ENCODE data around the gene BST1.

The BST1 gene

GRCh38 chr4:15690020-15690809, 12.7 kb upstream of the BST1 start:
- no peaks in the 10 kb centered on the region for H3K9me3 ChIP-seq (ENCODE audit: control insufficient read depth, insufficient read depth, low read length)
- H3K4me3 ChIP-seq (ENCODE audit: low read depth, low read length): no peak overlapping the region
- H3K4me1 ChIP-seq (ENCODE audit: control insufficient read depth, insufficient read depth, low read length): peaks cover 28% of the 10 kb centered on the region
- peak overlapping the region; percentile 96 for H3K27ac ChIP-seq (ENCODE audit: low read depth, low read length)
- no peaks in the 10 kb centered on the region for H3K27me3 ChIP-seq (ENCODE audit: control insufficient read depth, insufficient read depth, low read length)
- peaks cover 37% of the 10 kb centered on the region for H3K36me3 ChIP-seq (ENCODE audit: control insufficient read depth, insufficient read depth, low read length)
- peak overlapping the region; percentile 13; the same call in 1 of the 2 replicates for H3K9ac ChIP-seq (ENCODE audit: low read depth, low read length)

- peaks cover 35% of the 10 kb centered on the region for H3K4me1 ChIP-seq (ENCODE audit: control insufficient read depth, insufficient read depth, low read length)
- no peak overlapping the region; the same call in 1 of the 2 replicates for H3K9ac ChIP-seq (ENCODE audit: low read depth, low read length)
- no peaks in the 10 kb centered on the region for H3K27me3 ChIP-seq (ENCODE audit: control insufficient read depth, insufficient read depth, low read length)
- no peak overlapping the region for H3K4me3 ChIP-seq (ENCODE audit: low read depth, low read length)
- no peaks in the 10 kb centered on the region for H3K9me3 ChIP-seq (ENCODE audit: control insufficient read depth, insufficient read depth, low read length)
- peaks cover 30% of the 10 kb centered on the region for H3K36me3 ChIP-seq (ENCODE audit: control insufficient read depth, insufficient read depth, low read length)
- peak overlapping the region; percentile 96 for H3K27ac ChIP-seq (ENCODE audit: low read depth, low read length)
Measured at GRCh38 chr4:15691346-15692135, 11.3 kb upstream of the BST1 start.

GRCh38 chr4:15692602-15693001, 10.3 kb upstream of the BST1 start:
- Histone ChIP-seq H3K4me3 (ENCODE audit: low read depth, low read length) (no peak overlapping the region), H3K9ac (ENCODE audit: low read depth, low read length) (no peak overlapping the region), H3K9me3 (ENCODE audit: control insufficient read depth, insufficient read depth, low read length) (no peaks in the 10 kb centered on the region), H3K4me1 (ENCODE audit: control insufficient read depth, insufficient read depth, low read length) (peaks cover 35% of the 10 kb centered on the region), H3K27me3 (ENCODE audit: control insufficient read depth, insufficient read depth, low read length) (no peaks in the 10 kb centered on the region), H3K36me3 (ENCODE audit: control insufficient read depth, insufficient read depth, low read length) (peaks cover 19% of the 10 kb centered on the region), H3K27ac (ENCODE audit: low read depth, low read length) (no peak overlapping the region)

GRCh38 chr4:15694431-15694830, 8.4 kb upstream of the BST1 start:
- peaks cover 35% of the 10 kb centered on the region for H3K4me1 ChIP-seq (ENCODE audit: control insufficient read depth, insufficient read depth, low read length)

GRCh38 chr4:15695240-15695699, 7.6 kb upstream of the BST1 start:
- peaks cover 28% of the 10 kb centered on the region for H3K4me1 ChIP-seq (ENCODE audit: control insufficient read depth, insufficient read depth, low read length)
- H3K27ac ChIP-seq (ENCODE audit: low read depth, low read length): peak overlapping the region; percentile 75
- H3K9me3 ChIP-seq (ENCODE audit: control insufficient read depth, insufficient read depth, low read length): no peaks in the 10 kb centered on the region
- H3K9ac ChIP-seq (ENCODE audit: low read depth, low read length): no peak overlapping the region
- no peak overlapping the region for H3K4me3 ChIP-seq (ENCODE audit: low read depth, low read length)
- no peaks in the 10 kb centered on the region for H3K27me3 ChIP-seq (ENCODE audit: control insufficient read depth, insufficient read depth, low read length)
- no peaks in the 10 kb centered on the region for H3K36me3 ChIP-seq (ENCODE audit: control insufficient read depth, insufficient read depth, low read length)

More at GRCh38 chr4:15694431-15694830, 8.4 kb upstream of the BST1 start:
- H3K9ac ChIP-seq (ENCODE audit: low read depth, low read length): no peak overlapping the region
- H3K9me3 ChIP-seq (ENCODE audit: control insufficient read depth, insufficient read depth, low read length): no peaks in the 10 kb centered on the region
- H3K27ac ChIP-seq (ENCODE audit: low read depth, low read length): peak overlapping the region; percentile 75
- H3K36me3 ChIP-seq (ENCODE audit: control insufficient read depth, insufficient read depth, low read length): peaks cover 2% of the 10 kb centered on the region; the same call in 1 of the 2 replicates
- no peaks in the 10 kb centered on the region for H3K27me3 ChIP-seq (ENCODE audit: control insufficient read depth, insufficient read depth, low read length)
- H3K4me3 ChIP-seq (ENCODE audit: low read depth, low read length): no peak overlapping the region

GRCh38 chr4:15695729-15696128, 7.1 kb upstream of the BST1 start:
- Histone ChIP-seq H3K9me3 (ENCODE audit: control insufficient read depth, insufficient read depth, low read length) (no peaks in the 10 kb centered on the region), H3K4me1 (ENCODE audit: control insufficient read depth, insufficient read depth, low read length) (peaks cover 26% of the 10 kb centered on the region), H3K27me3 (ENCODE audit: control insufficient read depth, insufficient read depth, low read length) (no peaks in the 10 kb centered on the region), H3K9ac (ENCODE audit: low read depth, low read length) (no peak overlapping the region), H3K36me3 (ENCODE audit: control insufficient read depth, insufficient read depth, low read length) (no peaks in the 10 kb centered on the region), H3K4me3 (ENCODE audit: low read depth, low read length) (no peak overlapping the region), H3K27ac (ENCODE audit: low read depth, low read length) (peak overlapping the region; percentile 75)

GRCh38 chr4:15696866-15697265, 6.0 kb upstream of the BST1 start:
- Histone ChIP-seq H3K27ac (ENCODE audit: low read depth, low read length) (no peak overlapping the region), H3K9ac (ENCODE audit: low read depth, low read length) (no peak overlapping the region), H3K27me3 (ENCODE audit: control insufficient read depth, insufficient read depth, low read length) (no peaks in the 10 kb centered on the region), H3K4me1 (ENCODE audit: control insufficient read depth, insufficient read depth, low read length) (peaks cover 17% of the 10 kb centered on the region), H3K36me3 (ENCODE audit: control insufficient read depth, insufficient read depth, low read length) (no peaks in the 10 kb centered on the region), H3K9me3 (ENCODE audit: control insufficient read depth, insufficient read depth, low read length) (no peaks in the 10 kb centered on the region), H3K4me3 (ENCODE audit: low read depth, low read length) (no peak overlapping the region)

- Histone ChIP-seq H3K4me3 (ENCODE audit: low read depth, low read length) (no peak overlapping the region; the same call in 1 of the 2 replicates), H3K36me3 (ENCODE audit: control insufficient read depth, insufficient read depth, low read length) (no peaks in the 10 kb centered on the region), H3K27ac (ENCODE audit: low read depth, low read length) (no peak overlapping the region), H3K9me3 (ENCODE audit: control insufficient read depth, insufficient read depth, low read length) (no peaks in the 10 kb centered on the region), H3K9ac (ENCODE audit: low read depth, low read length) (no peak overlapping the region), H3K4me1 (ENCODE audit: control insufficient read depth, insufficient read depth, low read length) (peaks cover 4% of the 10 kb centered on the region), H3K27me3 (ENCODE audit: control insufficient read depth, insufficient read depth, low read length) (peaks cover 3% of the 10 kb centered on the region; the same call in 1 of the 2 replicates)
Measured at GRCh38 chr4:15703439-15703838, 574 bp downstream of the BST1 start.

- Histone ChIP-seq H3K27me3 (ENCODE audit: control insufficient read depth, insufficient read depth, low read length) (peaks cover 3% of the 10 kb centered on the region; the same call in 1 of the 2 replicates), H3K9me3 (ENCODE audit: control insufficient read depth, insufficient read depth, low read length) (no peaks in the 10 kb centered on the region), H3K4me3 (ENCODE audit: low read depth, low read length) (no peak overlapping the region), H3K36me3 (ENCODE audit: control insufficient read depth, insufficient read depth, low read length) (no peaks in the 10 kb centered on the region), H3K27ac (ENCODE audit: low read depth, low read length) (no peak overlapping the region), H3K9ac (ENCODE audit: low read depth, low read length) (no peak overlapping the region), H3K4me1 (ENCODE audit: control insufficient read depth, insufficient read depth, low read length) (peaks cover 4% of the 10 kb centered on the region)
Measured at GRCh38 chr4:15704129-15704528, 1.3 kb downstream of the BST1 start.

GRCh38 chr4:15706646-15707362, 3.9 kb downstream of the BST1 start:
- Histone ChIP-seq H3K4me3 (ENCODE audit: low read depth, low read length) (no peak overlapping the region), H3K27me3 (ENCODE audit: control insufficient read depth, insufficient read depth, low read length) (peaks cover 3% of the 10 kb centered on the region; the same call in 1 of the 2 replicates), H3K9ac (ENCODE audit: low read depth, low read length) (no peak overlapping the region), H3K36me3 (ENCODE audit: control insufficient read depth, insufficient read depth, low read length) (no peaks in the 10 kb centered on the region), H3K9me3 (ENCODE audit: control insufficient read depth, insufficient read depth, low read length) (no peaks in the 10 kb centered on the region), H3K27ac (ENCODE audit: low read depth, low read length) (no peak overlapping the region), H3K4me1 (ENCODE audit: control insufficient read depth, insufficient read depth, low read length) (no peaks in the 10 kb centered on the region)

Data from HUES48 (cell line).